ENCODE data around the gene RBBP8.

The RBBP8 gene

DNA sequence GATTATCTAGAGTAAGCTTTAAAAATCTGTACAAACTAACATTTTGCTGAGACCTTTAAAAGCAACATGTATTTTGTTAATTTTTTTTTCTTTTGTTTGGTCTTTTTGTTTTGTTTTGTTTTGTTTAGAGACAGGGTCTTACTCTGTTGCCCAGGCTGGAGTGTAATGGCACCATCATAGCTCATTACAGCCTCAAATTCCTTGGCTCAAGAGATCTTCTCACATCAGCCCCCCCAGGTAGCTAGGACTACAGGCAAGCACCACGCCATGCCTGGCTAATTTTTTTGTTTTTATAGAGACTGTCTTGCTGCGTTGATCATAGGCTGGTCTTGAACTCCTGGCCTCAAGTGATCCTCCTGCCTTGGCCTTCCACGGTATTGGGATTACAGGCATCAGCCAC is 23.1 kb downstream of the RBBP8 start (continued):
- TF ChIP-seq, protein P1, sequence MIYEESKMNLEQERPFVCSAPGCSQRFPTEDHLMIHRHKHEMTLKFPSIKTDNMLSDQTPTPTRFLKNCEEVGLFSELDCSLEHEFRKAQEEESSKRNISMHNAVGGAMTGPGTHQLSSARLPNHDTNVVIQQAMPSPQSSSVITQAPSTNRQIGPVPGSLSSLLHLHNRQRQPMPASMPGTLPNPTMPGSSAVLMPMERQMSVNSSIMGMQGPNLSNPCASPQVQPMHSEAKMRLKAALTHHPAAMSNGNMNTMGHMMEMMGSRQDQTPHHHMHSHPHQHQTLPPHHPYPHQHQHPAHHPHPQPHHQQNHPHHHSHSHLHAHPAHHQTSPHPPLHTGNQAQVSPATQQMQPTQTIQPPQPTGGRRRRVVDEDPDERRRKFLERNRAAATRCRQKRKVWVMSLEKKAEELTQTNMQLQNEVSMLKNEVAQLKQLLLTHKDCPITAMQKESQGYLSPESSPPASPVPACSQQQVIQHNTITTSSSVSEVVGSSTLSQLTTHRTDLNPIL (CRISPR knock-in tag; IDR thresholded peaks at IDR 0.05; ENCODE audit: low read depth): no peak

DNA sequence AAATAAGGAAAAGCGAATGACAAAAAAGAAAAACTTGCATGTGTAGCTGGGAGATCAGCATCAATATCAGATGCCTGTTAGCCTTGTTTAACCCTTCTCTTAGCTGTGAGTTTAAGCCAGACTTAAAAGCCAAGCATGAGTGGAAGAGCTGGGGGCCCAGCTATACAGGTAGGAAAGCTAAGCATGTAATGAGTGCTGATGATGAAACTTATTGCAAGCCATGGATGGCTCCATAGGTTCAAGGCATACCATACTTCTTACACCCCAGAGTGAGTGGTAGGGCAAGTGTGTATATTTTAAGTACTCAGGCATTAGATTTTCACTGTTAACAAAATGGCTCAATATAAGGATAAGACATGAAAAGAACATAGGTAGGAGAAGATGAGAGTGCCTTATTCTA is 28.0 kb downstream of the RBBP8 start:
- TF ChIP-seq TCF4 (CRISPR knock-in tag; IDR thresholded peaks at IDR 0.05; ENCODE audit: borderline replicate concordance) (no peak), TOX (CRISPR knock-in tag; IDR thresholded peaks at IDR 0.05; ENCODE audit: borderline replicate concordance) (no peak), ZNF8 (CRISPR knock-in tag; IDR thresholded peaks at IDR 0.05) (no peak)
- TF ChIP-seq, protein P2, sequence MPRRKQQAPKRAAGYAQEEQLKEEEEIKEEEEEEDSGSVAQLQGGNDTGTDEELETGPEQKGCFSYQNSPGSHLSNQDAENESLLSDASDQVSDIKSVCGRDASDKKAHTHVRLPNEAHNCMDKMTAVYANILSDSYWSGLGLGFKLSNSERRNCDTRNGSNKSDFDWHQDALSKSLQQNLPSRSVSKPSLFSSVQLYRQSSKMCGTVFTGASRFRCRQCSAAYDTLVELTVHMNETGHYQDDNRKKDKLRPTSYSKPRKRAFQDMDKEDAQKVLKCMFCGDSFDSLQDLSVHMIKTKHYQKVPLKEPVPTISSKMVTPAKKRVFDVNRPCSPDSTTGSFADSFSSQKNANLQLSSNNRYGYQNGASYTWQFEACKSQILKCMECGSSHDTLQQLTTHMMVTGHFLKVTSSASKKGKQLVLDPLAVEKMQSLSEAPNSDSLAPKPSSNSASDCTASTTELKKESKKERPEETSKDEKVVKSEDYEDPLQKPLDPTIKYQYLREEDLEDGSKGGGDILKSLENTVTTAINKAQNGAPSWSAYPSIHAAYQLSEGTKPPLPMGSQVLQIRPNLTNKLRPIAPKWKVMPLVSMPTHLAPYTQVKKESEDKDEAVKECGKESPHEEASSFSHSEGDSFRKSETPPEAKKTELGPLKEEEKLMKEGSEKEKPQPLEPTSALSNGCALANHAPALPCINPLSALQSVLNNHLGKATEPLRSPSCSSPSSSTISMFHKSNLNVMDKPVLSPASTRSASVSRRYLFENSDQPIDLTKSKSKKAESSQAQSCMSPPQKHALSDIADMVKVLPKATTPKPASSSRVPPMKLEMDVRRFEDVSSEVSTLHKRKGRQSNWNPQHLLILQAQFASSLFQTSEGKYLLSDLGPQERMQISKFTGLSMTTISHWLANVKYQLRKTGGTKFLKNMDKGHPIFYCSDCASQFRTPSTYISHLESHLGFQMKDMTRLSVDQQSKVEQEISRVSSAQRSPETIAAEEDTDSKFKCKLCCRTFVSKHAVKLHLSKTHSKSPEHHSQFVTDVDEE (CRISPR knock-in tag; IDR thresholded peaks at IDR 0.05): no peak
- ATAC-seq: no peak

DNA sequence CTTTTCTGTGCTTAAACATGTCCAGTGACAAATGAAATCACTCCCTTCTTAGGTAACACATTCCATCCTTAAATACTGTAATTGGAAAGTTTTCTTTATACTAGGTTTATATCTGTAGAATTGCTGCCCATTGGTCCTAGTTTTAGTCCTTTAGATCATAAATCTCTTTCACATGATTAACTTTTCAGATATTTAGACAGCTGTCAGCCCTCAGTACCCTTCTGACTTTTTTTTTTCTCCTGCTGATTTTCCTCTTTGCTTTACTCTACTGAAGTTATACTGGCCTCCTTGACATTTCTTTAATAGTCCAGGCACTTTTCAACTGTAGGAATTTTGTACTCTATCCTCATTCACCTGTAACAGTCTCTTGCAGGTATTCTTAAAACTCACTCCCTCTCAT is 28.9 kb downstream of the RBBP8 start:
- TF ChIP-seq, protein P2 (CRISPR knock-in tag; IDR thresholded peaks at IDR 0.05): no peak
- no peak for TF ChIP-seq SNAI2 (CRISPR knock-in tag; IDR thresholded peaks at IDR 0.05)
- TF ChIP-seq CSDC2 (CRISPR knock-in tag; IDR thresholded peaks at IDR 0.05): no peak
- TF ChIP-seq ZNF565 (CRISPR knock-in tag; conservative IDR thresholded peaks at IDR 0.05; ENCODE audit: low read depth): no peak
- no peak for TF ChIP-seq ARNTL (CRISPR knock-in tag; IDR thresholded peaks at IDR 0.05; ENCODE audit: borderline replicate concordance, low read depth)
- TF ChIP-seq GLIS3 (CRISPR knock-in tag; IDR thresholded peaks at IDR 0.05): no peak
- TF ChIP-seq, protein P1 (CRISPR knock-in tag; IDR thresholded peaks at IDR 0.05; ENCODE audit: low read depth): no peak
- TF ChIP-seq BACH2 (CRISPR knock-in tag; IDR thresholded peaks at IDR 0.05; ENCODE audit: borderline replicate concordance): no peak
- ATAC-seq: no peak

DNA sequence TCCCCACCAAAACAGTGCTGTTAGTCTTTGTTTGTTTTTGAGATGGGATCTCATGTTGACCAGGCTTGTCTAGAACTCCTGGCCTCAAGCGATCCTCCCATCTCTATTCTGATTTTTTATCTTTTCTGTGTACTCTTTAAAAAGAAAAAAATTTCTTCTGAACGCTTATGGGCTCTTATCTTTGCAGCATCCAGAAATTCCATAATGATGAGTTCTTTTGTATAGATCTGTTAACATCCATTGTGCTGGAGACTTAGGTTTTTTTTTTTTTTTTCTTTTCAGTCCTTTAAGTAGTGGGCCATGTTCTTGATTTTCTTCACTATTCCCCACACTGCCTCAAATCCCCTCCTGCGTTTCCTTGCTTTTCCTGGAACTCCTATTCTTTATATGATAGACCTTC is 31.0 kb downstream of the RBBP8 start:
- no peak for ATAC-seq
- TF ChIP-seq OSR1 (CRISPR knock-in tag; IDR thresholded peaks at IDR 0.05) (no peak), ZNF70 (CRISPR knock-in tag; IDR thresholded peaks at IDR 0.05) (no peak), CSDC2 (CRISPR knock-in tag; IDR thresholded peaks at IDR 0.05) (no peak), ZNF8 (CRISPR knock-in tag; IDR thresholded peaks at IDR 0.05) (no peak), ESRRG (CRISPR knock-in tag; IDR thresholded peaks at IDR 0.05) (no peak), ZFP30 (CRISPR knock-in tag; IDR thresholded peaks at IDR 0.05) (no peak), ISL1 (CRISPR knock-in tag; IDR thresholded peaks at IDR 0.05) (no peak), BACH2 (CRISPR knock-in tag; IDR thresholded peaks at IDR 0.05; ENCODE audit: borderline replicate concordance) (no peak), ZNF565 (CRISPR knock-in tag; conservative IDR thresholded peaks at IDR 0.05; ENCODE audit: low read depth) (no peak), GLIS3 (CRISPR knock-in tag; IDR thresholded peaks at IDR 0.05) (no peak)
- TF ChIP-seq, protein P3, sequence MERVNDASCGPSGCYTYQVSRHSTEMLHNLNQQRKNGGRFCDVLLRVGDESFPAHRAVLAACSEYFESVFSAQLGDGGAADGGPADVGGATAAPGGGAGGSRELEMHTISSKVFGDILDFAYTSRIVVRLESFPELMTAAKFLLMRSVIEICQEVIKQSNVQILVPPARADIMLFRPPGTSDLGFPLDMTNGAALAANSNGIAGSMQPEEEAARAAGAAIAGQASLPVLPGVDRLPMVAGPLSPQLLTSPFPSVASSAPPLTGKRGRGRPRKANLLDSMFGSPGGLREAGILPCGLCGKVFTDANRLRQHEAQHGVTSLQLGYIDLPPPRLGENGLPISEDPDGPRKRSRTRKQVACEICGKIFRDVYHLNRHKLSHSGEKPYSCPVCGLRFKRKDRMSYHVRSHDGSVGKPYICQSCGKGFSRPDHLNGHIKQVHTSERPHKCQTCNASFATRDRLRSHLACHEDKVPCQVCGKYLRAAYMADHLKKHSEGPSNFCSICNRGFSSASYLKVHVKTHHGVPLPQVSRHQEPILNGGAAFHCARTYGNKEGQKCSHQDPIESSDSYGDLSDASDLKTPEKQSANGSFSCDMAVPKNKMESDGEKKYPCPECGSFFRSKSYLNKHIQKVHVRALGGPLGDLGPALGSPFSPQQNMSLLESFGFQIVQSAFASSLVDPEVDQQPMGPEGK (CRISPR knock-in tag; IDR thresholded peaks at IDR 0.05; ENCODE audit: borderline replicate concordance): no peak
- TF ChIP-seq, protein P4, sequence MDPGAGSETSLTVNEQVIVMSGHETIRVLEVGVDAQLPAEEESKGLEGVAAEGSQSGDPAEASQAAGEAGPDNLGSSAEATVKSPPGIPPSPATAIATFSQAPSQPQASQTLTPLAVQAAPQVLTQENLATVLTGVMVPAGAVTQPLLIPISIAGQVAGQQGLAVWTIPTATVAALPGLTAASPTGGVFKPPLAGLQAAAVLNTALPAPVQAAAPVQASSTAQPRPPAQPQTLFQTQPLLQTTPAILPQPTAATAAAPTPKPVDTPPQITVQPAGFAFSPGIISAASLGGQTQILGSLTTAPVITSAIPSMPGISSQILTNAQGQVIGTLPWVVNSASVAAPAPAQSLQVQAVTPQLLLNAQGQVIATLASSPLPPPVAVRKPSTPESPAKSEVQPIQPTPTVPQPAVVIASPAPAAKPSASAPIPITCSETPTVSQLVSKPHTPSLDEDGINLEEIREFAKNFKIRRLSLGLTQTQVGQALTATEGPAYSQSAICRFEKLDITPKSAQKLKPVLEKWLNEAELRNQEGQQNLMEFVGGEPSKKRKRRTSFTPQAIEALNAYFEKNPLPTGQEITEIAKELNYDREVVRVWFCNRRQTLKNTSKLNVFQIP (CRISPR knock-in tag; IDR thresholded peaks at IDR 0.05; ENCODE audit: borderline replicate concordance, low read depth): no peak
- TF ChIP-seq, protein P2 (CRISPR knock-in tag; IDR thresholded peaks at IDR 0.05): no peak
- TF ChIP-seq, protein P5, sequence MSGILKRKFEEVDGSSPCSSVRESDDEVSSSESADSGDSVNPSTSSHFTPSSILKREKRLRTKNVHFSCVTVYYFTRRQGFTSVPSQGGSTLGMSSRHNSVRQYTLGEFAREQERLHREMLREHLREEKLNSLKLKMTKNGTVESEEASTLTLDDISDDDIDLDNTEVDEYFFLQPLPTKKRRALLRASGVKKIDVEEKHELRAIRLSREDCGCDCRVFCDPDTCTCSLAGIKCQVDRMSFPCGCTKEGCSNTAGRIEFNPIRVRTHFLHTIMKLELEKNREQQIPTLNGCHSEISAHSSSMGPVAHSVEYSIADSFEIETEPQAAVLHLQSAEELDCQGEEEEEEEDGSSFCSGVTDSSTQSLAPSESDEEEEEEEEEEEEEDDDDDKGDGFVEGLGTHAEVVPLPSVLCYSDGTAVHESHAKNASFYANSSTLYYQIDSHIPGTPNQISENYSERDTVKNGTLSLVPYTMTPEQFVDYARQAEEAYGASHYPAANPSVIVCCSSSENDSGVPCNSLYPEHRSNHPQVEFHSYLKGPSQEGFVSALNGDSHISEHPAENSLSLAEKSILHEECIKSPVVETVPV (CRISPR knock-in tag; IDR thresholded peaks at IDR 0.05): no peak

Data from SK-N-SH treated with all-trans-retinoic acid at 6 μM for 48 hours (cell line).